CD4-positive, alpha-beta T cell treated with Interleukin-12 subunit alpha and Interleukin-12 subunit beta, for 1 hour (primary cell): ENCODE data around the gene KCNH1.

Experiments used
- DNase-seq: peaks from one replicate; pipeline ENCODE4 v3.0.0-alpha.2; 2020

Gene KCNH1

GRCh38 chr1:210853276-210853675 lies 280.7 kb downstream of the KCNH1 start:
- no peak for DNase-seq

GRCh38 chr1:210850556-210850955 lies 283.4 kb downstream of the KCNH1 start:
- no peak for DNase-seq

DNA sequence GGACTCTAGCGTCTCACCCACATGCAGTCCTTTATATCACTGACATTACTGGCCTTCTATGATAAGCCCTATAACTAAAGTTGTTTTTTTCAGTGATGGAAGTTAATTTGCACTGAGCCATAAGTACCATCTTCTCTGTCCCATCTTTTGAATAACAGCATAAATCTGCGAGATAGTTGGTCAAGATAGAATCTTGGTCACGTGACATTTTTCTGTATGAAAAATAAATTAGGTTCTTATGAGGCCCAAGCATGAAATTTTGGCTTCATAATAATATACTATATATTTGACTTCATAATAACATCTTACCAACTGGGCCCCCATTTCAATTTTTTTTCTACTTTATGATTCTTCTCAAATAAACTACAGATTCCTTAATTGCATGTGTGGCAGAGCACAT lies 285.5 kb downstream of the KCNH1 start:
- DNase-seq: no peak

DNA sequence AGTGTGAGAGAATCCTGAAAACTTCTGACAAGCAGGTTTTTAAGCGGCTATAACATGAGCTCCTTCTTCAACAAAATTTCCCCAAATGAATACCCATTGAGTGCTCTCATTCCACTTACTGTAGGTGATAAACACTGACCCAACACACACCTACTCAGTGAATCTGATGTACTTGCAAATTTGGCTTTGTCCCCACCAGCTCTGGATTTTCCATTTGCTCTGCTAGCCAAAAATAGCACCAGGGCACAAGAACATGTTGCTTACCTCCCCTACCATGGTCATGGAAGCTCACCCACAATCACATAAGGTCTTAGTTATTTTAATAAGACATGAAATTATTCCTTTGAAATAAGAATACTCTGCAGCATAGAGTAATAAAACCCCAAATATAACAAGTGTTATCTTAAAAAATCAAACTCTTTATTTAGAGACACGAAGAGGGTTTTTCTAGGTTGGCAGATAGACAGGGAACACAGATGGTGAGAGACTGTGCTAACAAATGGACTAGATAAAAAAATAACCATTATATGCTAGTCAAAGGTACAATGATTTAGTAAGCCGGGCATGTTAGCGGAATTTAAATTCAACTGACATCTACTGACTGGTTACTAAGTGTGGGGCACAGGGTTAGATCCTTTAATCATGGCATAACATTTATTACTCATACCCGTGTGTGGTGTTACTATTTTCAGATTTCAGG lies 291.9 kb downstream of the KCNH1 start:
- no peak for DNase-seq

- no peak for DNase-seq
These were observed 303.6 kb downstream of the KCNH1 start for GRCh38 chr1:210830034-210831028.

GRCh38 chr1:210828996-210829596 lies 304.9 kb downstream of the KCNH1 start:
- no peak for DNase-seq

GRCh38 chr1:210827481-210827880 lies 306.5 kb downstream of the KCNH1 start:
- DNase-seq: no peak

DNA sequence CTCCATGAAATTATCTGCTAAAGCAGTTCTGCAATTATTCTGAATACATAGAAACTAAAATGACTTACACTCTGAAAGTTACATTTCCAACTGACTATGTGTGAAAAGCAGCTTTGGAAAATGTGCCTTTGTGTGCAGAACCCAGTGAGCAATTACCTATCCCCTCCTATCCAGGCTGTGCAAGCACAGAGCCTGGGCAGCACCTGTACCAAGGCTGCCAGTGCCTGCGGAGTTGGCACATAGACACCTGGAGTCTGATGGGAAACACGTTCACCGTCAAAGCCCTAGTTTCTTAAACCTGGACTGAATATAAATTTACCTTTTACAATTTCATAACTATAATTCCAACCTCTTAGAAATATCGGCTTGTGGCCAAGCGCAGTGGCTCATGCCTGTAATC lies 307.3 kb downstream of the KCNH1 start:
- no peak for DNase-seq

DNA sequence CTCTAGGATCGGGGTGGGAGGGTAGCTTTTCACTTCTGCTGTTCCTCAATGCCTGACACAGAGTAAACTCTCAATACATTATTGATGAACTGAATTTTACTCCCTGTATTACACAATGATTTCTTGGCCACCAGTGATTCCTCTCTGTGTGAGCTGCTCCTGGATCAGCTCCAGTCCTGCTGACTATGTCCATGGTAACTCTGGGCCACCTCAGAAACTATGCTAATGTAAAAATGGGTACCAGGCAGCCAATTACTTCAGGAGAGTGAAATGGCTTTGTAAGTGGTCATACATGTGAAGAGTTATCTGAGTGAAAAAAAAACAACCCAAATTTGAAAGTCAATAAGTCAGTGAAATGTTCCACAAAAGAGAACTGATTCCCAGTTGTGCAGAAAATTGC lies 311.0 kb downstream of the KCNH1 start:
- DNase-seq: no peak

DNA sequence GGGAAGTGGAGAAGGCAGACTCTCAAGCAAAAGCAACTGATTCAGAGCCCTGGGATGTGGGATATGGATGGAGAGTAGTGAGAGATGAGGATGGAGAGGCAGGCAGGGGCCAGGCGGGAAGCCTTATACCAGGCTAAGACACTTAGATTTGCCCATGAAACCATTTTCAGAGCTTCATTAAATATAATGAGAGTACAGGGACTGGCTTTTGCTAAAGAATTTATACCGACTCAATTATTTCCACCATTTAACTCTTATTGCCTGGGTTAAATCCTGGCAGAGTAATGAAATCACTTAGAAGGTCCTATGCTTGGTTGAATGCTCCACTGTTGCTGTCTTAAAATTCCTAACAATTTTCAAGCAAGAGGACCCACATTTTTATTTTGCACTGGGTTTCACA lies 311.7 kb downstream of the KCNH1 start:
- no peak for DNase-seq

DNA sequence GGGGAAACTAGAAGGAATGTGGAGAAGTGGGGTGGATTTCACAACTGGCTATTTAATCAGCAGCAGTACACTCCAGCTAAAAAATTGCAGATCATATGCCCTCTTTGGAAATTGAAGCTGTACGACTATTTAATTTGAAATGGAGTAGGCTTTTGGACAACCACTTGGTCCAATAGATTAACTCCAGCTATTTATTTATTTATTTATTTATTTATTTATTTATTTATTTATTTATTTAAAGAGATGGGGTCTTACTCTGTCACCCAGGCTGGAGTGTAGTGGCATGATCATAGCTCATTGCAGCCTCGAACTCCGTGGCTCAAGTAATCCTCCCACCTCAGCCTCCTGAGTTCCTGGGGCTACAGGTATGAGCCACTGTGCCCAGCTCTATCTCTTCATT lies 312.3 kb downstream of the KCNH1 start:
- DNase-seq: no peak

GRCh38 chr1:210819266-210819665 lies 314.7 kb downstream of the KCNH1 start:
- DNase-seq: no peak

GRCh38 chr1:210817385-210818275 lies 316.3 kb downstream of the KCNH1 start:
- no peak for DNase-seq

DNA sequence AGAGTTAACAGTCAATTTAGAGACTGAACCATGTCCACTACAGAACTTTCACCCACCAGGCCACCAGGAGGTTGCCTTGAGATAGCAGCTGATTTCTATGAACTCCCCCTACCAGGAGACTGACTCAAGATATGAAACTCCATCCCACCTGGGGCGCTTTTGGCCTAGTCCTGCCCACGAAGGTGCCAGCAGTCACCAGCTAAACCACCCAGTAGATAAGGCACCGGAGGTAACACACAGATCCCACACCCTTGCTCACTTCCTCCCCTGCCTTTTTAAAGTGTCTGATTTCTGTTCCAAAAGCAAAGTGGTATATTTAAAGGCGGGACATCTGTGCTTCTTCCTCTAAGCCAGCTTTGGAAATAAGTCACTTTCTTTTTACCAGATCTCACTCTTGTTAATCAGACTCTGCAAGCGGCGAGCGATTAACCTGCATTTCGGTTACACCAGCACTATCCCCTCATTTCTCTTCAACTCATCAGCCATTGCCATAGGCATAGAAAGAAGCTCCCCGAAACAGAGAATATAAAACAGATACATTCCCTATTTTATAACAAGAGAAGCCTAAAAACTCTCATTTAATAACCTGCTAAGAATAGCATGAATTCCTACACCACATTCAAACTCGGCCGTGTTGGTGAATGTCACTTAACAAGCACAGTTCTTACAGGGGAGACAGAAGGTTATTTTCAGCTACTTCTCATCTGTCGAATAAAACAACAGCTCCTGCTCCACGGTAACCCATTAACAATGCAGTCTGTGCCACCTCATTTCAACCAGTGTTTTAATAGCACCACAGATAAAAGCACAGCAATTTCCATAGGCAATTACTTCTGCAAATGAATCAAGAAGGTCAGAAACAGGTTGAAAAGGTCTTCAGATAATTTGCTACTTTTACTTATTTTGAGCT lies 318.1 kb downstream of the KCNH1 start:
- DNase-seq: no peak

- no peak for DNase-seq
These were observed 319.4 kb downstream of the KCNH1 start for GRCh38 chr1:210814382-210815123.

DNA sequence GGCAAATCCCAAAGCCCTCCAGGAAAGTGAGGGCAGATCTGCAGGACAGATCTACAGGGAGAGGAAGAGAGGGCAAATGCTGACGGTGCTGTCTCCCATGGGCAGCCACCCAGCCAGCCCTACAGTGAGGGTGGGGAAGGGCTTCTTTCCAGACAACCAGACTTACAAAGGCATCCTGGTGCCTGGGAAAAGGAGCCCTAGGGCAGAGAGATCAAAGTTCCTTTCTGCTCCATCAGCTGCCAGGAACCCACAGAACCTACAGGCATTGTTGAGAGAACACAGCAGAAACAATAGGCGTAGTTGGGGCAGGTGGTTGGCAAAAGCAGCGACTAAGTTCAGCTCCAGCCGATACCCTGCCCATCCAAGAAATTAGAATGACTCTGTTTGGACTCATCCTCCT lies 332.4 kb downstream of the KCNH1 start:
- DNase-seq: no peak

- DNase-seq: no peak
These were observed 333.2 kb downstream of the KCNH1 start for GRCh38 chr1:210800756-210801155.

- DNase-seq: no peak
These were observed 333.6 kb downstream of the KCNH1 start for GRCh38 chr1:210800301-210800700.

GRCh38 chr1:210797422-210797821 lies 336.5 kb downstream of the KCNH1 start:
- DNase-seq: no peak

- no peak for DNase-seq
These were observed 337.5 kb downstream of the KCNH1 start for GRCh38 chr1:210796421-210796820.

DNA sequence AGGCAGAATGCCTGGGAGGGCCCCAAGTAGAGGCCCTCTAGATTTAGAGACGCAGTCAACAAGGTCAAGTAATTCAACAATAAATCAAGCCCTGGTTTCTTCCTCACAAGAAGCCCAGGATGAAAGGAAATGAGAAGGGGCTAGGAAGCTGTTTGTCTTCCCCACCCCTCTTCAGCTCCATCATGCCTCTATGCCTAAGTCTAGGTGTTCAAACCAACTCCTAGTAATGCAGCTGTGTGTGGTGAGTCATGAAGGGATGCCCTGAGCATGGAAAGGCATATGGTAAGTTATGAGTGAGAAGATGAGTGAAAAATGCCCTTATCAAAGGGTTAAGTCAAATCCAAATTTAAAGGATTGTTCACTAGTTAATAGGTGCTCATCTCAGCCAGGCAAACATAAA lies 339.5 kb downstream of the KCNH1 start:
- no peak for DNase-seq
